Lower leg skin (tissue), 4 donors: Measurements from ENCODE around the gene RNF180. TPM values are rescaled to one million over a fixed set of nuclear protein-coding genes. Genes with fewer than 3 reads are reported as not detected.

Experiments used
- DNase-seq, 2 donors: peaks; one replicate each; pipeline ENCODE4 v3.0.0-alpha.2; 2019; ENCODE audit warnings: low spot score in 2 of 2
- H3K4me3 ChIP-seq: fragments of 200-600 bp; sonication (generic); 2 replicates; pipeline ENCODE4 v1.5.1; 2017; ENCODE audit warnings: mild to moderate bottlenecking, low read depth; ENCODE audit not compliant: poor library complexity, severe bottlenecking
- POLR2A ChIP-seq, 2 donors: fragments of 450-650 bp; IDR thresholded peaks; one replicate each; pipeline ENCODE4 v1.6.1; 2016 to 2017; ENCODE audit warnings: antibody characterized with exemption in 2 of 2, mild to moderate bottlenecking in 1 of 2, moderate library complexity in 1 of 2
- WGBS, 2 donors: methylation state at CpG; one replicate each; pipeline ENCODE4 v1.1.5; 2018; 5-methylcytosine and 5-hydroxymethylcytosine counted together
- intact Hi-C: fragments of 100-400 bp; cut with DNase I; formaldehyde crosslinking; loops from one replicate; pipeline ENCODE4 v1.15.0; 2023; ENCODE audit warnings: low total_unique reads
- total RNA-seq, 4 donors: library from RNA; depleted of rRNA; stranded (reverse); fragments of >200 nt; gene quantifications; one replicate each; pipeline ENCODE4 v1.1.0, GENCODE V29; 2016
- TF ChIP-seq, protein P1 (sequence below), 3 donors: fragments of 450-650 bp; IDR thresholded peaks; one replicate each; pipeline ENCODE4 v1.5.1; 2016; ENCODE audit warnings: antibody characterized with exemption in 3 of 3, mild to moderate bottlenecking in 3 of 3, moderate library complexity in 2 of 3

RNF180 gene, protein sequence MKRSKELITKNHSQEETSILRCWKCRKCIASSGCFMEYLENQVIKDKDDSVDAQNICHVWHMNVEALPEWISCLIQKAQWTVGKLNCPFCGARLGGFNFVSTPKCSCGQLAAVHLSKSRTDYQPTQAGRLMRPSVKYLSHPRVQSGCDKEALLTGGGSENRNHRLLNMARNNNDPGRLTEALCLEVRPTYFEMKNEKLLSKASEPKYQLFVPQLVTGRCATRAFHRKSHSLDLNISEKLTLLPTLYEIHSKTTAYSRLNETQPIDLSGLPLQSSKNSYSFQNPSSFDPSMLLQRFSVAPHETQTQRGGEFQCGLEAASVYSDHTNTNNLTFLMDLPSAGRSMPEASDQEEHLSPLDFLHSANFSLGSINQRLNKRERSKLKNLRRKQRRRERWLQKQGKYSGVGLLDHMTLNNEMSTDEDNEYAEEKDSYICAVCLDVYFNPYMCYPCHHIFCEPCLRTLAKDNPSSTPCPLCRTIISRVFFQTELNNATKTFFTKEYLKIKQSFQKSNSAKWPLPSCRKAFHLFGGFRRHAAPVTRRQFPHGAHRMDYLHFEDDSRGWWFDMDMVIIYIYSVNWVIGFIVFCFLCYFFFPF
- 10 to 100 TPM; 10.7 to 14.5 (median 14.0) TPM for total RNA-seq

DNA sequence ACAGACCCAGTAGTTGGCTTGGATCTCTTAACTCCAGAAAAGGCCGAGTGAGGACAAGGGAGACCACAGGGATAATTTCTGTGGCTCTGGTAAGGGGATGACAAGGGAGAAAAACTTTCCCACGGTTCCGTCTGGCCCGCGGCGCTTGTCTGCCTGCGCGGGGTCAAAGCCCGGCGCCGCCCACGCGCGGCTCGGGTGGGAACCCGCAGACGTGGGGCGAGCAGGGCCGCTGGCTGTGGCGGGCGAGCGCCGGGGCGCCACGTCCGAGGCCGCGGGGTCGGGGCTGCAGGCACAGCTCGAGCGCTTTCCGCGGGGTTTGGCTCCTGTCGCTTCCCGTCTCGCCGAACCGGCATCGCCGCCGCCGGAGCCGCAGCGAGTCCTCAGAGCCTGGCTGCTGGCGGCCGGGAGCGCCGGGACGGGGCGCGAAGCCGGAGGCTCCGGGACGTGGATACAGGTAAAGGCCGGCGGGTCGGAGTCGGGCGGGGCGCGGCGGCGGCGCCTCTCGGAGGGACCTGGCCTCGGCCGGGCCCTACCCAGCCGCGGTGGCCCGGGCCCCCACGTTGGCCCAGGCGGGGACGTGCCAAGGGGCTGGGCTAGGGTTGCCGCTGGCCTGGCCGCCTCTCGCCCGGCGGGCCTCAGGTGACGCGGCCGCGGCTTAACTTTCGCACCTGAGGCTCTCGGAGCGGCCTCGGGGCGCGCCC is at the start of gene RNF180:
Gene RNF180, plus strand, starts transcription at position 344 of the 701 bp plus-strand sequence. CDS start 34,965 bp downstream, outside the sequence.
- peak in 1 of 2 donors; percentile 88 for DNase-seq
- TF ChIP-seq POLR2A (IDR thresholded peaks at IDR 0.05) = no peak
- TF ChIP-seq, protein P1, sequence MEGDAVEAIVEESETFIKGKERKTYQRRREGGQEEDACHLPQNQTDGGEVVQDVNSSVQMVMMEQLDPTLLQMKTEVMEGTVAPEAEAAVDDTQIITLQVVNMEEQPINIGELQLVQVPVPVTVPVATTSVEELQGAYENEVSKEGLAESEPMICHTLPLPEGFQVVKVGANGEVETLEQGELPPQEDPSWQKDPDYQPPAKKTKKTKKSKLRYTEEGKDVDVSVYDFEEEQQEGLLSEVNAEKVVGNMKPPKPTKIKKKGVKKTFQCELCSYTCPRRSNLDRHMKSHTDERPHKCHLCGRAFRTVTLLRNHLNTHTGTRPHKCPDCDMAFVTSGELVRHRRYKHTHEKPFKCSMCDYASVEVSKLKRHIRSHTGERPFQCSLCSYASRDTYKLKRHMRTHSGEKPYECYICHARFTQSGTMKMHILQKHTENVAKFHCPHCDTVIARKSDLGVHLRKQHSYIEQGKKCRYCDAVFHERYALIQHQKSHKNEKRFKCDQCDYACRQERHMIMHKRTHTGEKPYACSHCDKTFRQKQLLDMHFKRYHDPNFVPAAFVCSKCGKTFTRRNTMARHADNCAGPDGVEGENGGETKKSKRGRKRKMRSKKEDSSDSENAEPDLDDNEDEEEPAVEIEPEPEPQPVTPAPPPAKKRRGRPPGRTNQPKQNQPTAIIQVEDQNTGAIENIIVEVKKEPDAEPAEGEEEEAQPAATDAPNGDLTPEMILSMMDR (IDR thresholded peaks at IDR 0.05) = no peak
- H3K4me3 ChIP-seq = peak within 1 kb of the TSS; percentile 65
- 0 to 1% methylated on average over 54 to 70 of the region's 88 CpGs for whole genome bisulfite sequencing, 2 donors
- intact Hi-C loops = no loop called here

DNA sequence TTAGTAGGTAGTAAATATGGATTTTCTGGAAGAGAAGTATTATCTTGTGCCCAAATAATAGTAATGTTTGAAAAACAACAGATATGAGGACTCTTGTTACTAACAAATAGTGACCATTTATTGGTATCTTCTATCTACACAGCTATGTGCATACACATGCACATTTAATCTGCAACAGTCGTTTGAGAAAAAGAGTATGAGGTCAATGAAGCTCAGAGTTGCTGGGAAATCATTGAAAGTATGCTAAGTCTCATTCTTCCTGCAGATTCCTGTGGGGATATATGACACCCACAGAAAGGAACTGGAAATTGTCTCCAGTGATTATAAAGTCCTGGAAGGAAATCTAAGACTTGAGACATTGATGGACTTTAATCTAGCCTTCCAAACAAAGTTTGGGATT is 40.1 kb upstream of the RNF180 start:
- WGBS, 2 donors = 27 to 38% methylated on average over 1 of the region's 1 CpG
- TF ChIP-seq POLR2A (IDR thresholded peaks at IDR 0.05) = no peak
- TF ChIP-seq, protein P1 (IDR thresholded peaks at IDR 0.05) = no peak
- intact Hi-C loops = no loop called here

DNA sequence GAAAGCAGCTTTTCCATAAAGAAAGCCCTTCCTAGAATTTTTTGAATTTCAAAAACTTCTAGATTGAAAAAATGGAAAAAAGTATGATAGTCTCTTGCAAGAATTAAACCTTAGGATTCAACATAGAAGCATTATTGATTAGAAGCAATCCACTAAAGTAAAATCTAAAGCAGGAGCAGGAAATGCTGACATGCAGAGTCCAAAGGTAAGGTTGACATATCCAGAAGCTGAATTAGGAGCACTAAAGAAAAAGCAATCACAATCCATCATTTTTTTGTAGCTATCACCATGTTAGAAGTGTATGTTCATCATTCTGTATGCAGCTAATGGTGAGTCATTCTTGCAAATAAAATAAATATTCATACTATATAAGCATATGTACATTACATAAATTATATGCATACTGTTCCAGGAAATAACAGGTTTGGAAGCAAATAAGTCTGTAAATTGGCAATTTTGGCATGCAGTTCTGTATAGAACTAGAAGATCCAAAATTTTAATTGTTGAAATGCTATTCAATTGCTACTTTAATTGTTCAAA is 39.4 kb upstream of the RNF180 start:
- no peak overlapping the region for H3K4me3 ChIP-seq
- DNase-seq = no peak
- intact Hi-C loops = no loop called here
- TF ChIP-seq, protein P1 (IDR thresholded peaks at IDR 0.05) = no peak

More for the DNA sequence above, 40.1 kb upstream of the RNF180 start:
- DNase-seq = no peak
- no peak overlapping the region for H3K4me3 ChIP-seq

- intact Hi-C loops = no loop called here
- TF ChIP-seq POLR2A (IDR thresholded peaks at IDR 0.05) = no peak
- TF ChIP-seq, protein P1 (IDR thresholded peaks at IDR 0.05) = no peak
- 80 to 84% methylated on average over 3 of the region's 3 CpGs for WGBS, 2 donors
- no peak for DNase-seq
- no peak overlapping the region for H3K4me3 ChIP-seq
Observed at GRCh38 chr5:64140018-64140417, 25.6 kb upstream of the RNF180 start.

DNA sequence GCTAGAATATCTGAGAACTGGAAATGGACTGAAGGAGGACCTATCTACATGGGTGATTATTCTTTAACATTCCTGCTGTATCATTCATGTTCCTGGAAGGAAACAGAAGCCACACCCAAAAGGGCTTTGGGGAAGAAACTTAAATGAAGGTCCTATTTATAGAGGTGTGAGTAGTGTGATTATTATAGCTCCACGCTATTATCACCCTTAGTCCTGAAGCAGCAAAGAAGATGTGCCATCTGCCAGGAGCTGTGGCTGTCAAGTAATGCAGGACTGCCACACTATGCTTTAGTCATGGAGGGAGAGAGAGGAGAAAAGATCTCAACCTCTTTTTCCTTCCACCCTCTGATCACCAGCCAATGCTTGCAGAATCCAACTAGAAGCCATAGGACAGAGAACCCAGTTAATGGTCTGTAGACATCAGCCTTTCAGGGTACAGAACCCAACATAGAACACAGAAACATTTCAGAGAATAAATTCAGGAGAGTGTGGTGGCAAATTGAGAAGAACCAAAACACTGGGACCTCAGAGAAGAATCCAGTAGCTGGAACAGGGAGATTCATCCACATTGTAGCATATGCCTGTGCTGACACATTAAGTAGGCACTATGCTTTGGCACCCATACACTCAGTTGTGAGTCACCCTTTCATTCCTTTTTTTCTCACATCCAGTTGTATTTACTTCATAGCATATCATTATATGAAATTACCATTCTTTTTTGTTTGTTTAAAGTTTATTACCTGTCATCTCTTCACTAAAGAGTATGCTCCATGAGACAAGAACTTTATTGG is 21.0 kb upstream of the RNF180 start:
- TF ChIP-seq POLR2A (IDR thresholded peaks at IDR 0.05) = no peak
- TF ChIP-seq, protein P1 (IDR thresholded peaks at IDR 0.05) = no peak
- DNase-seq = no peak
- WGBS, 2 donors = 15 to 21% methylated on average over 1 of the region's 1 CpG
- H3K4me3 ChIP-seq = no peak overlapping the region
- intact Hi-C loops = no loop called here
